Esophagus squamous epithelium (tissue), 4 donors: ENCODE measurements around the gene SUN5.

Experiments used
- CTCF ChIP-seq, 6 experiments: fragments of 450-650 bp in 4 of 6; fragments of 200-600 bp in 2 of 6; sonication (generic) in 2 of 6; IDR thresholded peaks; one replicate each; pipeline ENCODE4 v1.5.1; 2016 to 2019; ENCODE audit warnings: antibody characterized with exemption in 6 of 6, mild to moderate bottlenecking in 4 of 6, moderate library complexity in 4 of 6
- POLR2A ChIP-seq, 4 donors: fragments of 450-650 bp; IDR thresholded peaks; one replicate each; pipeline ENCODE4 v1.6.1; 2017; ENCODE audit warnings: antibody characterized with exemption in 4 of 4, mild to moderate bottlenecking in 4 of 4, moderate library complexity in 3 of 4

- TF ChIP-seq CTCF (IDR thresholded peaks at IDR 0.05) (no peak), POLR2A (IDR thresholded peaks at IDR 0.05) (no peak)
Measured at GRCh38 chr20:32960849-32961731, 43.1 kb downstream of the SUN5 start.
